Measurements from ENCODE around the gene MAFG.

GRCh38 chr17:81878294-81878693, 49.2 kb downstream of the MAFG start:
- TF ChIP-seq RAD21 (IDR thresholded peaks at IDR 0.05; ENCODE audit: low read length) = no peak
- TF ChIP-seq SIN3A (IDR thresholded peaks at IDR 0.05; ENCODE audit: borderline replicate concordance, low read depth, low read length) = no peak
